ENCODE results near the gene ADAMTS16. TPM values are rescaled to one million over a fixed set of nuclear protein-coding genes. Genes with fewer than 3 reads are reported as not detected.

Gene ADAMTS16
- total RNA-seq, 1 donor from 2014 or later, result not detected

DNA sequence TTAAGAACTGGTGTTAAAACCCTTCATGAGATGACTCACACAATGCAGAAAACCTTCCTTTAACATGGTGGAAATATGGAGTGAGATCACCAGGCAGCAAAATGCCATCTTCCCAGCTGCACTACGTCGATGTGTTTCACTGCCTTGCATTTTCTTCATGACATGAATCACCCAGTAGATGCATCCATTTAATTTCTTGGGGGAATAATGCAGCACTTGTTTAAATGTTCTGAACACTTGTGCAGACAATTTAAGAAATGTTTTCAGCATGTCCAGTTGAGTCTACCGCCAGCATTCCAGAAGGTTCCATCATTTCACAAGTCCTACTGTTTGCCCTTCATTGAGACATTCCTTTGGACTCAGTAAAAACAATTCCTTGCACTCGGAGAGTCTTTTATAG is 81.6 kb downstream of the ADAMTS16 start:
- DNase-seq (ENCODE audit: low read depth in 2 of 2), result no peak

- DNase-seq (ENCODE audit: low read depth in 2 of 2), result no peak
Measured at GRCh38 chr5:5231576-5231975, 91.4 kb downstream of the ADAMTS16 start.

GRCh38 chr5:5234912-5235311 is 94.8 kb downstream of the ADAMTS16 start:
- no peak for DNase-seq (ENCODE audit: low read depth in 2 of 2)

DNA sequence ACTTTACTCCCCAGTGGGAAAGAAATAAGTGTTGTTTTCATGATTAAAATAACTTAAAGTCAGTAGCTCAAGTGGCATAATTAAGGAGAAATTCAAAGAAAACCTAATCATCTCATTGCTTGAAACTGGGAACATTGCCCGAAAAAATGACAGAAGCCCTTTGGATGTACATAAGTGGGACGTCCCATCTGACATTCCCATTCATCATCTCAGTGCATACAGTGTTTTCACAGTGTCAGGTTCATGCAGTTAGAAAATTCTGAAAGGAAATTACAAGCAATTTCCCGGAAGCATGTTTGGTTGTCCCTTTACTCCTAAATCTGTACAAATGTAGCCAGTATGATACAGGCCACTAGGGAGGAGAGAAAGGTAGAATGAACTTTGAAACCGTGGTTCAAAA is 95.6 kb downstream of the ADAMTS16 start:
- DNase-seq (ENCODE audit: low read depth in 2 of 2), result no peak

DNA sequence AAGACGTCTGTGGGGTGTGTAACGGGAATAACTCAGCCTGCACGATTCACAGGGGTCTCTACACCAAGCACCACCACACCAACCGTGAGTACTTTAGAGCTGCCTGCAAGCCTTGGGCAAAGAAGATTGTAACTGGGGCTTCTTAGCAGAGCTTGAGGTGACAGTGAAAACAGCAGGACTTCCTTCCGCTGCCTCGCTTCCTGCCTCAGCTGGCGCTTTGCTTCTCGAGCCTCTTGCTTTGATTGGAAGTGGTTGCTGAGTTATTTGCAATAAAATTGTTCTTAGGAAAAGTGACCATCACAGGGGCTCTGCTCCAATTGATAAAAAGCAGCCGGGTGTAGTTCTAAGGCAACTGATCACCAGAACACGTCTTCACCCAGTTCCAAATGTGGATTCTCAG is 99.1 kb downstream of the ADAMTS16 start:
- no peak for DNase-seq (ENCODE audit: low read depth in 2 of 2)

- no peak for DNase-seq (ENCODE audit: low read depth in 2 of 2)
Measured at GRCh38 chr5:5240234-5240633, 100.1 kb downstream of the ADAMTS16 start.

DNA sequence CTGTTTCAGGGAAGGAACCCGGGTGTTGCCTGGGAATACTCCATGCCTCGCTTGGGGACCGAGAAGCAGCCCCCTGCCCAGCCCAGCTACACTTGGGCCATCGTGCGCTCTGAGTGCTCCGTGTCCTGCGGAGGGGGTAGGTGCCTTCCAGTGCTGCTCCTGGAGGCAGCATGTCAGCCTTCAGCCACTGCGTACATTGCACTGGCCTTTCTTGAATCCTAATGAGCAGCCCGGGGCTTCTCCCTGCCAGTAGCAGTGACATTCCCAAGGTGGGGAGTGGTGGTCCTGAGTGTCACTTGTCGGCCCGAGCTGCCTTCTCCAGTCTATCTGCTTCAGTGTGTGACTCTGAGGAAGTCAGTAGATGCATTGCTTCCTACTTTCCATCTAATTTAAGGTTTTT is 101.9 kb downstream of the ADAMTS16 start:
- DNase-seq (ENCODE audit: low read depth in 2 of 2), result no peak

- DNase-seq (ENCODE audit: low read depth in 2 of 2), result no peak
Measured at GRCh38 chr5:5246736-5247135, 106.6 kb downstream of the ADAMTS16 start.

- no peak for DNase-seq (ENCODE audit: low read depth in 2 of 2)
Measured at GRCh38 chr5:5250758-5251157, 110.6 kb downstream of the ADAMTS16 start.

DNA sequence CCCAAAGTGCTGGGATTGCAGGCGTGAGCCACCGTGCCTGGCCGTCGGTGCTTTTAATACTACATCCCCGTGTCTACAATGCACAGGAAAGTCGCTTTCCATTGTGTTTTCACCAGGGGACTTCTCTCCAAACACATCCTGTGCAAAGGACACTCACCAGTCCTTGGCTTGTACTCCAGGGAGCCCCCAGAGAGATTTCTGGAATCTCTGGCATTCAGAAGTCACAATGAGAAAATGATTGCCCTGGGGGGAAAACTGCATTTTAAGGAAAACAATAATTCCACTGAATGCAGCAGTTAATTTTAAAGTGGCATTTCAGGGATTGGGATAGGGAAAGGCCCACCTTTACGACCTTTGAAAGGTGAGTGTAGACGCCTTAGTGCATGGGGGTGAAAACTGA is 112.0 kb downstream of the ADAMTS16 start:
- no peak for DNase-seq (ENCODE audit: low read depth in 2 of 2)

GRCh38 chr5:5257353-5257752 is 117.2 kb downstream of the ADAMTS16 start:
- DNase-seq (ENCODE audit: low read depth in 2 of 2), result no peak

- DNase-seq (ENCODE audit: low read depth in 2 of 2), result no peak
Measured at GRCh38 chr5:5258564-5258963, 118.4 kb downstream of the ADAMTS16 start.

DNA sequence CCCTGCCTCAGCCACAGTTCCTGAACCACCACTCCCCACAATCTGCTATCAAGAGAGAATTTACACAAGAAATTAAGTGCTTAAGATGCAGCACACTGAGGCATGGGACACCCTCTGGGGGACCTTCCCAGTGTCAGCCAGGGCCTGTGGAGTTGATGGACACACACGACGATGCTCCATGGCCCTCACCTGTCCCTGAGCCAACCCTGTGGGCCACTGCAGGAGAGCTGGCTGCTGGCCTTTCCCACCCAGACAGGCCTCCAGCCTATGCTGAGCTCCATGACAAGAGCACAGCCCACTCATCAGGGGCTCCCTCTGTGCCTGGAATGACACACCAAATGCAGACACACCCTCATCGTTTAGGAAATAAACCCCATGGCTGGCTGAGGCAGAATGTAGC is 124.6 kb downstream of the ADAMTS16 start:
- DNase-seq (ENCODE audit: low read depth in 2 of 2), result no peak

- no peak for DNase-seq (ENCODE audit: low read depth in 2 of 2)
Measured at GRCh38 chr5:5266297-5266696, 126.2 kb downstream of the ADAMTS16 start.

DNA sequence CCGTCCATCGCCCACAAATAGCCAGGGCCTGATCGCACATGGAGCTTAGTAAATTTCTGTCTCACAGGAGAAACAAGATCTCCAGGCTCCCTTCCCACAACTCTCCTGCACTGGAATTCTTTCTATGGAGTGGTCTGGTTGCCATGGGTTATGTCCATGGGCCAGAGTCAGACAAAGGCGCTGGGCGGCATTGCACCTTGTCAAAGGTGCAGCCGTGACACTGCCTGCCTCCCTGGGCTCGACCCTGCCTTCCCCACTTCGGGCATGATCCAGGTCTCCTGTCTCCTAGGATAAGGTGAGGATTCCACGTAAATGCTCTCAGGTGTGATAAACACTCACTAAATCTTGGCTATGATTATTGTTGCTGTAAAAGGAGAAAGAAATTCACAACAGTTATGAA is 130.0 kb downstream of the ADAMTS16 start:
- no peak for DNase-seq (ENCODE audit: low read depth in 2 of 2)

- peak in 1 of 2 donors; percentile 17 for DNase-seq (ENCODE audit: low read depth in 2 of 2)
Measured at GRCh38 chr5:5270958-5271785, 131.0 kb downstream of the ADAMTS16 start.

- DNase-seq (ENCODE audit: low read depth in 2 of 2), result no peak
Measured at GRCh38 chr5:5271786-5272321, 131.7 kb downstream of the ADAMTS16 start.

DNA sequence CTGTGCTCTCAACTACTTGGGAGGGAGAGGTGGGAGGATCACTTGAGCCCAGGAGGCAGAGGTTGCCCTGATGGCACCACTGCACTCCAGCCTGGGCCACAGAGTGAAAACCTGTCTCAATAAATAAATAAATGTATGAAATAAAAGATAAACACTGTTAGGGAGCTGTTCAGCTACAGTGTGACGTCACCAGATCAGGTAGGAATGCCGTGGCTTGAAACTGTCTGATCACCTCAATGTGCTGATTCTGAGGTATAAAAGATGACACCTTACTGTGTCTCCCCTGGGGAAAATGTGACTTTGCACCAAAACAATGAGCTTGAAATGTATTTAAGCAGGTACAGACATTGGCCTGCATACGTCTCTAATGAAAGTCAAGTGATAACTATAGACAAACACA is 133.3 kb downstream of the ADAMTS16 start:
- no peak for DNase-seq (ENCODE audit: low read depth in 2 of 2)

DNA sequence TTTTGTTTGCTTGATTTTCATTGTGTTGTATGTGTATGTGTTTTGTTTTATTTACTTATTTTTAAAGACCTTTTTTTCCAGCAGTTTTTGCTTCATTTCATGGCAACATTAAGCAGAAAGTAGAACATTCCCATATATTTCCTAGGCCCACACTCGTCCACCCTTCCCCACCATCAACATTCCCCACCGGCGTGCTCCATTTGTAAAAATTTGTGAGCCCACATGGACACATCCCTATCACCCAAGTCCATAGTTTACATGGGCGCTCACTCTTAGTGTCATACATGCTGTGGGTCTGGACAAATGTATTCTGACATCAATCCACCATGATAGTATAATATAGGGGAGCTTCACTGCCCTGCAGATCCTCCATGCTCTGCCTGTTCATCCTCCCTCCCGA is 133.8 kb downstream of the ADAMTS16 start:
- no peak for DNase-seq (ENCODE audit: low read depth in 2 of 2)

DNA sequence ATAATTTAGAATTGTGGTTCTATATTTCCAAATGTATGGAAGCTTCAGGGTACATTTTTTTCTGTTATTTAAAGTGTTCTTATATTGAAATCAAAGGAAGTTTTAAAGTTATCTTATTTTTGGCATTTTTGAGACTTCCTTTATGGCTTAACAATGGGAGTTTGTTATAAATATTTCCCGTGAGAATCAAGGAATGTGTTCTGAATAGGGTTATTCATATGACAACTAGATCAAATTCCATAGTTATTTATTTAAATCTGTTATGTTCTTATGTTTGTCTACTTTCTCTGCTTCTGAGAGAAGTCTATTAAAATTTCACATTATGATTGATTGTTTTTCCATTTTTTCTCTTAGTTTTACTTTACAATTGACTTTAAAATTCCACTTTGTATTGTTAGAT is 135.1 kb downstream of the ADAMTS16 start:
- no peak for DNase-seq (ENCODE audit: low read depth in 2 of 2)

DNA sequence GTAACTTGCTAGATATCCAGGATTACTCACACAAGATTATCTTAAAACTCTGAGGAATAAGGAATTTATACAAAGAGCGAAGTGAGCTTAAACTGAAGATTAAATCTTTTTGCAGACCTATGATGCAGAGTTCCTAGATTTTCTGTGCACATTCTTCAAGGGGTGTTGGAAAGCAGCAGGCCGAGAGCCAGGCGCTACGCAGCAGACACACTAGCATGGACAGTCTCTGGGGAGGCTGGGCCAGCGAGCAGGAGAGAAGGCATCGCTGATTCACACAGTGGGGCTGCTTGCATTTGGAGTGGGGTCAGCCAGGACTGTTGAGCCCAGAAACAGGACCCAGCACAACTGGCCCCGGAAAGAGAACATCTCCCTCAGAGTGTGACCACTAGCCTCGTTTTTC is 136.3 kb downstream of the ADAMTS16 start:
- no peak for DNase-seq (ENCODE audit: low read depth in 2 of 2)

GRCh38 chr5:5276951-5277517 is 136.9 kb downstream of the ADAMTS16 start:
- DNase-seq (ENCODE audit: low read depth in 2 of 2), result no peak

DNA sequence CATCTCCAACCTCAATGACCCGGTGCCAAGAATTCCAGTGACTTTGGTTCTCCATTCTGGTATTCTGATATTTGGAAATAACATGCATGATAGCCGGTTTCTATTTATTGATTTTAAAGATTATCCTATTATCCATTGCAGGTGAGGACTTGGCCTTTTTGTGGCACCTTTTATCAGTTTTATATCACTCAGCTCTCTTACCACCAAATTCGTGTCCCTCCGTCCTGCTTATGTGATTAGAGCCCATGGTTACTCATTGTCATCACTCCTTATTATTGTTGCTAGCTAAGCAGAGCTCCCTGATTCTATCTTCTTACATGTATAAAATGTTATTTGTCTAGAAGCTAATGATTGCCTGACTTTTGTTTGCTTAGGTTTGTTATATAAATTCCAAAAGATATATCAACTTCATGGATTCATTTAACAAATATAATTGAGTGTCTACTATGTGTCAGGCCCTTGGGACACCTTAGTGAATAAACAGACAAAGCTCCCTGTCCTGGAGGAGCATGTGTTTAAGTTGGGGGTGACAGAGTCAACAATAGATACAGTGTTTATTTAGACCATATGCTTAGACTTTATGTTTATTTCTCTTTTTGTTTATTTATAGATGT is 138.2 kb downstream of the ADAMTS16 start:
- no peak for DNase-seq (ENCODE audit: low read depth in 2 of 2)
